ENCODE measurements around the gene PSMD14. TPM values are rescaled to one million over a fixed set of nuclear protein-coding genes. Genes with fewer than 3 reads are reported as not detected.

Gene PSMD14
- polyA plus RNA-seq, 1 experiment = 95.3 TPM

DNA sequence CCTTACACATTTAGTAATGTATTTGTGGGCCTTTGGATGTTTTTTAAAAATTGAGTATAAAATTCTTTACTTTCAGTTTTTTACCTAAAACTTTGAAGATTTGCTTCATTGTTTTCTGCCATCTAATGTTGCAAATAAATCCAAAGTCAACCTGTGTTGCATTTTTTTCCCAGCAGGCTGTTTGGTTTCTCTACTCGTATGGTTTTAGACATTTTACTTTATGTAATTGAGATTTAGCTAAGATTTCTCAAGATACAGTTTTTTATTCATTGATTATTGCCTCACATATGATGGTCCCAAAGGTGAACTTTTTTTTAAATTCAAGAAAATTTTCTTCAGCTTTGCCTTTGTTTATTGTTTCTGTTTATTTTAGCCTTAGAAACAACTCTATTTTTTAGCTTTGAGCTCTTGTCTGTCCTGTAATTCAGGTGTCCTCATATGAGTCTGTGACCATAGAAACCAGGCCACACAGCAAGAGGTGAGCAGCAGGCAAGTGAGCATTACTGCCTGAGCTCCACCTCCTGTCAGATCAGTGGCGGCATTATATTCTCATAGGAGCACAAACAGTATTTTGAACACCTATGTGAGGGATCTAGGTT is 54.4 kb downstream of the PSMD14 start:
- ChIA-PET CTCF (no interaction called here), POLR2A (no interaction called here)
- TF ChIP-seq, protein P1, sequence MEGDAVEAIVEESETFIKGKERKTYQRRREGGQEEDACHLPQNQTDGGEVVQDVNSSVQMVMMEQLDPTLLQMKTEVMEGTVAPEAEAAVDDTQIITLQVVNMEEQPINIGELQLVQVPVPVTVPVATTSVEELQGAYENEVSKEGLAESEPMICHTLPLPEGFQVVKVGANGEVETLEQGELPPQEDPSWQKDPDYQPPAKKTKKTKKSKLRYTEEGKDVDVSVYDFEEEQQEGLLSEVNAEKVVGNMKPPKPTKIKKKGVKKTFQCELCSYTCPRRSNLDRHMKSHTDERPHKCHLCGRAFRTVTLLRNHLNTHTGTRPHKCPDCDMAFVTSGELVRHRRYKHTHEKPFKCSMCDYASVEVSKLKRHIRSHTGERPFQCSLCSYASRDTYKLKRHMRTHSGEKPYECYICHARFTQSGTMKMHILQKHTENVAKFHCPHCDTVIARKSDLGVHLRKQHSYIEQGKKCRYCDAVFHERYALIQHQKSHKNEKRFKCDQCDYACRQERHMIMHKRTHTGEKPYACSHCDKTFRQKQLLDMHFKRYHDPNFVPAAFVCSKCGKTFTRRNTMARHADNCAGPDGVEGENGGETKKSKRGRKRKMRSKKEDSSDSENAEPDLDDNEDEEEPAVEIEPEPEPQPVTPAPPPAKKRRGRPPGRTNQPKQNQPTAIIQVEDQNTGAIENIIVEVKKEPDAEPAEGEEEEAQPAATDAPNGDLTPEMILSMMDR (IDR thresholded peaks at IDR 0.05; ENCODE audit: low read depth, low read length) = no peak

DNA sequence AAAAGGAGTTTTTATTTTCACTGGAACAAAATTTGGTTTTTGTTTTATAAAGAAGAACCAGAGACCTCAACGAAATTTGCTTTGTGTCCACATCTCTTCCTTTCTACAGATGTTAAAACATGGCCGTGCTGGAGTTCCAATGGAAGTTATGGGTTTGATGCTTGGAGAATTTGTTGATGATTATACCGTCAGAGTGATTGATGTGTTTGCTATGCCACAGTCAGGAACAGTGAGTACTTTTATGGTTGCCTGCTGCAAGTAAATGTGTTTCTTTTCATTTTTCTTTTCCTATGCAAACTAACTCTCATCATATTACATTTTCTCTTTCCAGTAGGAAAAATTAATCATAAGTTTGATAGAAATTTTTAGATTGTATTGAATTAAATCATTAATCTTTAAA is 59.5 kb downstream of the PSMD14 start:
- Histone ChIP-seq H3K4me3 (ENCODE audit: low read depth, low read length) (no peak overlapping the region), H3K27ac (ENCODE audit: low read depth, low read length) (no peak overlapping the region), H3K9me3 (ENCODE audit: control insufficient read depth, insufficient read depth, low read length) (peaks cover 8% of the 10 kb centered on the region), H3K27me3 (ENCODE audit: control insufficient read depth, insufficient read depth, low read length) (no peaks in the 10 kb centered on the region)
- POLR2A ChIA-PET = no interaction called here
- TF ChIP-seq, protein P1 (IDR thresholded peaks at IDR 0.05; ENCODE audit: low read depth, low read length) = no peak
- CTCF ChIA-PET = no interaction called here
- DNase-seq (ENCODE audit: low read depth, low spot score) = no peak

More for the DNA sequence above, 54.4 kb downstream of the PSMD14 start:
- Histone ChIP-seq H3K27ac (ENCODE audit: low read depth, low read length) (no peak overlapping the region), H3K4me3 (ENCODE audit: low read depth, low read length) (no peak overlapping the region), H3K9me3 (ENCODE audit: control insufficient read depth, insufficient read depth, low read length) (peaks cover 11% of the 10 kb centered on the region), H3K27me3 (ENCODE audit: control insufficient read depth, insufficient read depth, low read length) (no peaks in the 10 kb centered on the region)
- no peak for DNase-seq (ENCODE audit: low read depth, low spot score)

DNA sequence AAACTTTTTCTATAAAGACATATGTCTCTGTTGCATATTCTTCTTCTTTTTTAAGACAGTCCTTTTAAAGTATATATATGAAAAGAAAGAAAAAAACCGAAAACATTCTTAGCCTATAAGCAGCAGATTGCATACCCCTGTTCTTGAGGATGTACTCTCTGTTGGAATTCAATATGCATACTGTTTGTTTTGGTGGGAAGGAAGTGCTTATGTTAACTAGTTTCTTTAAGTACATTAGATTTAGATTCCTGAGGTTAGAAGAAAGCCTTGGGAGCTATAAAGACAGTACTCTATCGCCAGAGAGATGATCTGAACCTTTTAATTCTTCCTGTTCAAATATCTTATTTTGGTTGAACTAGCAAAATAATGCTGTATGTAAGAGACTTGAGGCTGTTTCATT is 61.1 kb downstream of the PSMD14 start:
- TF ChIP-seq, protein P1 (IDR thresholded peaks at IDR 0.05; ENCODE audit: low read depth, low read length) = no peak
- Histone ChIP-seq H3K4me3 (ENCODE audit: low read depth, low read length) (no peak overlapping the region), H3K27me3 (ENCODE audit: control insufficient read depth, insufficient read depth, low read length) (no peaks in the 10 kb centered on the region), H3K27ac (ENCODE audit: low read depth, low read length) (no peak overlapping the region), H3K9me3 (ENCODE audit: control insufficient read depth, insufficient read depth, low read length) (no peaks in the 10 kb centered on the region)
- POLR2A ChIA-PET = no interaction called here
- no peak for DNase-seq (ENCODE audit: low read depth, low spot score)
- CTCF ChIA-PET = no interaction called here

DNA sequence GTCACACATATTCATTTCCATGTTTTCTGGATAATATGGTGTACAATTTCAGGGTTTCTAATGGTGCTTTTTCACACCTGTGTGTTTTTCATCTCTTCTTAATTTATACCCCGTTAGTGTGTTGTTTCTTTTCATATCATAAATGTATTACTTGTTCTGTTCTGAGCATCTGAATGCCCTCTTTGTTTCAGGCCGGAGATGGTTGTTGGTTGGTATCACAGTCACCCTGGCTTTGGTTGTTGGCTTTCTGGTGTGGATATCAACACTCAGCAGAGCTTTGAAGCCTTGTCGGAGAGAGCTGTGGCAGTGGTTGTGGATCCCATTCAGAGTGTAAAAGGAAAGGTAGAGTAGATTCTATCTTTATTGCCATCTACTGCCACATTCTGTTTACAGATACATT is 62.8 kb downstream of the PSMD14 start:
- CTCF ChIA-PET = no interaction called here
- Histone ChIP-seq H3K4me3 (ENCODE audit: low read depth, low read length) (no peak overlapping the region), H3K9me3 (ENCODE audit: control insufficient read depth, insufficient read depth, low read length) (no peaks in the 10 kb centered on the region), H3K27me3 (ENCODE audit: control insufficient read depth, insufficient read depth, low read length) (no peaks in the 10 kb centered on the region), H3K27ac (ENCODE audit: low read depth, low read length) (no peak overlapping the region)
- POLR2A ChIA-PET = no interaction called here
- TF ChIP-seq, protein P1 (IDR thresholded peaks at IDR 0.05; ENCODE audit: low read depth, low read length) = no peak
- DNase-seq (ENCODE audit: low read depth, low spot score) = no peak

DNA sequence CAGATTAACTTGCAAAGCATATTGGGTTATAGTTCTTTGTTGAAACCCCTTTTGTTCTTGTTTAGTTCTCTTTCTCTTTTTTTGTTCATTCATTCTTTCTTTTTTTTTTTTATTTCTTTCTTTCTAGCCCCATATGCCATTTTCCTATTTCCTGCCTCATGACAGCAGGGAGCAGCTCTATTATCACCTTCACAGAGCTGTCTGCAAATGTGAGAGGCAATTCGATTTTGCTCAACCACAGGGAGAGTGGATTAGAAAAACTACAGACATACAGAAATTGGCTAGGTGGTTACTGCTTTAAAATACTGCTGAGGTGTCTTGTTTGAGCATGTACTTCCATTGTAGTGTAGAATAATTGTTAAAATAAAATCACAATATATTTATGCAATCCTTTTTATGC is 63.6 kb downstream of the PSMD14 start:
- H3K9me3 ChIP-seq (ENCODE audit: control insufficient read depth, insufficient read depth, low read length) = no peaks in the 10 kb centered on the region
- no peak overlapping the region for H3K4me3 ChIP-seq (ENCODE audit: low read depth, low read length)
- no peaks in the 10 kb centered on the region for H3K27me3 ChIP-seq (ENCODE audit: control insufficient read depth, insufficient read depth, low read length)
- ChIA-PET POLR2A (no interaction called here), CTCF (no interaction called here)
- H3K27ac ChIP-seq (ENCODE audit: low read depth, low read length) = no peak overlapping the region
- DNase-seq (ENCODE audit: low read depth, low spot score) = no peak
- TF ChIP-seq, protein P1 (IDR thresholded peaks at IDR 0.05; ENCODE audit: low read depth, low read length) = no peak

All from AG04450 (cell line).